Nephron progenitor cell (in vitro differentiated cells): ENCODE measurements around the gene RDH11.

Source experiments
- DNase-seq: peaks from one replicate; pipeline ENCODE4 v3.0.0; 2021
- H3K27ac Mint-ChIP-seq: 2 replicates; pipeline ENCODE4 v1.8.0; 2021; ENCODE audit warnings: mild to moderate bottlenecking, moderate library complexity, mixed read lengths
- H3K27me3 Mint-ChIP-seq: 2 replicates; pipeline ENCODE4 v1.8.0; 2021; ENCODE audit warnings: mild to moderate bottlenecking, low read depth, mixed read lengths; ENCODE audit not compliant: poor library complexity
- H3K36me3 Mint-ChIP-seq: 2 replicates; pipeline ENCODE4 v1.8.0; 2021; ENCODE audit warnings: low read depth, mixed read lengths
- H3K4me1 Mint-ChIP-seq: 2 replicates; pipeline ENCODE4 v1.8.0; 2021; ENCODE audit warnings: mixed read lengths
- H3K4me3 Mint-ChIP-seq: 2 replicates; pipeline ENCODE4 v1.8.0; 2021; ENCODE audit warnings: mild to moderate bottlenecking, moderate library complexity, mixed read lengths
- H3K9me3 Mint-ChIP-seq: 2 replicates; pipeline ENCODE4 v1.8.0; 2021; ENCODE audit warnings: mild to moderate bottlenecking, moderate library complexity, mixed read lengths
- TF ChIP-seq, protein P1 (sequence below): fragments of 200-600 bp; sonication (generic); IDR thresholded peaks from 2 replicates; pipeline ENCODE4 v1.5.0; 2021; ENCODE audit warnings: antibody characterized with exemption

RDH11 gene

DNA sequence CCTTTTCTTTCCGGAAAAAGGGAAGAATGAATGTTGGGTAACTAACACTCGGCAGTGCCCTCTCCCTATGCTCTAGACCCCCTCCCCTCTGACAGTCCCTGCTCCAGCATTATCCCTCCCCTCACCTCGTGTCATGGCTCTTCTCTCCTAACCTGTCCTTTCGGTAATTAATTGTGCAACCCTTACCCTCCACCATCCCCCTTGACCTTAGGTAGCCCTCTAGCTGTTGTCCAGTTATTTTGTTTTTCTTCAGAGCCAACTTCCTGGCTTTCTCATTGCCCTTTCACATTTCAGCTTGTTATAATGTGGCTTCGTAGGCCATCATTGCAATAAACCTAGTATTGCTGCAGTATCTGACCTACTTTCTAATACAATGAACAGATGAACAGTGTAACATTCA lies 64.6 kb downstream of the RDH11 start:
- H3K27ac Mint-ChIP-seq: no peak overlapping the region
- no peaks in the 10 kb centered on the region for H3K9me3 Mint-ChIP-seq
- H3K36me3 Mint-ChIP-seq: peaks cover 40% of the 10 kb centered on the region
- TF ChIP-seq, protein P1, sequence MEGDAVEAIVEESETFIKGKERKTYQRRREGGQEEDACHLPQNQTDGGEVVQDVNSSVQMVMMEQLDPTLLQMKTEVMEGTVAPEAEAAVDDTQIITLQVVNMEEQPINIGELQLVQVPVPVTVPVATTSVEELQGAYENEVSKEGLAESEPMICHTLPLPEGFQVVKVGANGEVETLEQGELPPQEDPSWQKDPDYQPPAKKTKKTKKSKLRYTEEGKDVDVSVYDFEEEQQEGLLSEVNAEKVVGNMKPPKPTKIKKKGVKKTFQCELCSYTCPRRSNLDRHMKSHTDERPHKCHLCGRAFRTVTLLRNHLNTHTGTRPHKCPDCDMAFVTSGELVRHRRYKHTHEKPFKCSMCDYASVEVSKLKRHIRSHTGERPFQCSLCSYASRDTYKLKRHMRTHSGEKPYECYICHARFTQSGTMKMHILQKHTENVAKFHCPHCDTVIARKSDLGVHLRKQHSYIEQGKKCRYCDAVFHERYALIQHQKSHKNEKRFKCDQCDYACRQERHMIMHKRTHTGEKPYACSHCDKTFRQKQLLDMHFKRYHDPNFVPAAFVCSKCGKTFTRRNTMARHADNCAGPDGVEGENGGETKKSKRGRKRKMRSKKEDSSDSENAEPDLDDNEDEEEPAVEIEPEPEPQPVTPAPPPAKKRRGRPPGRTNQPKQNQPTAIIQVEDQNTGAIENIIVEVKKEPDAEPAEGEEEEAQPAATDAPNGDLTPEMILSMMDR: no peak
- H3K27me3 Mint-ChIP-seq: peaks cover 6% of the 10 kb centered on the region
- H3K4me1 Mint-ChIP-seq: peaks cover 5% of the 10 kb centered on the region
- DNase-seq: no peak
- no peak overlapping the region for H3K4me3 Mint-ChIP-seq

DNA sequence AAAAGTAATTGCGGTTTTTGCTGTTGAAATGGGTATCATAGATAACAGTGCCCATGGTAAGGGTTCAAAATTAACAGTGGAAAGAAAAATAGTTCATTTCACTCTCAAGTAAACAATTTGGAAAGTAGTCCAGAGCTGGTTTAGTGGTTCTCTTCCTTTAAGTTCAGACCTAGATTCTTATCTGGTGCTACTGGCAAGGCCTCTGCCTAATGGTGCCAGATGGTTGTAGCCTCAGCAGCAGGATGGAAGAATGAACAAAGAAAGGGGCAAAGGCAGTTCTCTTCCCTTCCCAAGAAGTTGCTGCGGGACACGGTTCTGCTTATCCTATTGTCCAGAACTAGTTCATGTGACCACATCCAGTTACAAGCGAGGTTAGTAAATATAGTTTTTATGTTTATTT lies 65.4 kb downstream of the RDH11 start:
- Mint-ChIP-seq H3K4me1 (peaks cover 5% of the 10 kb centered on the region), H3K9me3 (no peaks in the 10 kb centered on the region), H3K4me3 (no peak overlapping the region), H3K36me3 (peaks cover 42% of the 10 kb centered on the region), H3K27ac (no peak overlapping the region), H3K27me3 (peaks cover 6% of the 10 kb centered on the region)
- TF ChIP-seq, protein P1: no peak
- no peak for DNase-seq

DNA sequence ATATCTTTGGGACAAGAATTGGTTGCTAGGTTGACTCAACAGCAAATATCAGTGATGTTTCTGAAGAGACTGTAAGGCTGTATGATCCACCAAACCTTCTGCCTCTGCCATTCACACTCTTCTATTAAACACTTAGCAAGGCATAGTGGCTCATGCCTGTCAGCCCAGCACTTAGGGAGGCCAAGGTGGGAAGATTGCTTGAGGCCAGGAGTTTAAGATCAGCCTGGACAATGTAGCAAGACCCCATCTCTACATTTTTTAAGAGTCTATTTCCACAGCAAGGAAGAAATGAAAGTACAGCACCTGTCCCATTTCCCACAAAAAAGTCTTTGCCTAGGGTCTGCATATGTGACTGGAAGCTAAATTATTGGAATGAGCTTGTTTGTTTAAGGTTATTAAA lies 68.0 kb downstream of the RDH11 start:
- H3K27ac Mint-ChIP-seq: no peak overlapping the region
- H3K4me1 Mint-ChIP-seq: peaks cover 15% of the 10 kb centered on the region
- TF ChIP-seq, protein P1: no peak
- peaks cover 2% of the 10 kb centered on the region for H3K27me3 Mint-ChIP-seq
- H3K4me3 Mint-ChIP-seq: no peak overlapping the region
- H3K36me3 Mint-ChIP-seq: peaks cover 41% of the 10 kb centered on the region
- no peak for DNase-seq
- H3K9me3 Mint-ChIP-seq: peaks cover 7% of the 10 kb centered on the region
